ENCODE measurements around the gene NACC2. TPM values are rescaled to one million over a fixed set of nuclear protein-coding genes. Genes with fewer than 3 reads are reported as not detected.

The NACC2 gene
- total and polyA plus RNA-seq, 9 of the 15 experiments (the other 6 are each of a cell fraction or from before 2014, with no cell fraction given), result 0.70 to 25.1 (median 5.6) TPM

- TF ChIP-seq PTTG1 (tag; IDR thresholded peaks at IDR 0.05; ENCODE audit: low read depth) (no peak), TFE3 (CRISPR knock-in tag; IDR thresholded peaks at IDR 0.05) (no peak), ZZZ3 (IDR thresholded peaks at IDR 0.05) (no peak), MEF2A (IDR thresholded peaks at IDR 0.05; ENCODE audit: control insufficient read depth, low read depth, low read length) (no peak), ATF3 (IDR thresholded peaks at IDR 0.05) (peak; percentile 86), ATF3 (CRISPR knock-in tag; conservative IDR thresholded peaks at IDR 0.05) (no peak), TOE1 (IDR thresholded peaks at IDR 0.05; ENCODE audit: borderline replicate concordance) (no peak), TOE1 (CRISPR knock-in tag; IDR thresholded peaks at IDR 0.05; ENCODE audit: borderline replicate concordance, low read depth) (no peak), HMGN3 (IDR thresholded peaks at IDR 0.05; ENCODE audit: borderline replicate concordance, extremely low read depth, insufficient read length, low read depth, low read length) (peak; percentile 54), SRSF1 (IDR thresholded peaks at IDR 0.05; ENCODE audit: low read depth, low read length) (no peak), USF2 (CRISPR knock-in tag; IDR thresholded peaks at IDR 0.05) (no peak), PBX2 (CRISPR knock-in tag; IDR thresholded peaks at IDR 0.05; ENCODE audit: low read depth) (0 out of 2 replicates have a peak, but pooled peaks have one; percentile 11), PBX2 (tag; conservative IDR thresholded peaks at IDR 0.05; ENCODE audit: low read depth) (peak; percentile 60; the same call in 1 of the 2 replicates), RBM39 (optimal IDR thresholded peaks at IDR 0.05; ENCODE audit: low read depth, low read length) (no peak), MEF2D (tag; conservative IDR thresholded peaks at IDR 0.05; ENCODE audit: low read depth) (0 out of 2 replicates have a peak, but pooled peaks have one; percentile 17)
- TF ChIP-seq, protein P1, sequence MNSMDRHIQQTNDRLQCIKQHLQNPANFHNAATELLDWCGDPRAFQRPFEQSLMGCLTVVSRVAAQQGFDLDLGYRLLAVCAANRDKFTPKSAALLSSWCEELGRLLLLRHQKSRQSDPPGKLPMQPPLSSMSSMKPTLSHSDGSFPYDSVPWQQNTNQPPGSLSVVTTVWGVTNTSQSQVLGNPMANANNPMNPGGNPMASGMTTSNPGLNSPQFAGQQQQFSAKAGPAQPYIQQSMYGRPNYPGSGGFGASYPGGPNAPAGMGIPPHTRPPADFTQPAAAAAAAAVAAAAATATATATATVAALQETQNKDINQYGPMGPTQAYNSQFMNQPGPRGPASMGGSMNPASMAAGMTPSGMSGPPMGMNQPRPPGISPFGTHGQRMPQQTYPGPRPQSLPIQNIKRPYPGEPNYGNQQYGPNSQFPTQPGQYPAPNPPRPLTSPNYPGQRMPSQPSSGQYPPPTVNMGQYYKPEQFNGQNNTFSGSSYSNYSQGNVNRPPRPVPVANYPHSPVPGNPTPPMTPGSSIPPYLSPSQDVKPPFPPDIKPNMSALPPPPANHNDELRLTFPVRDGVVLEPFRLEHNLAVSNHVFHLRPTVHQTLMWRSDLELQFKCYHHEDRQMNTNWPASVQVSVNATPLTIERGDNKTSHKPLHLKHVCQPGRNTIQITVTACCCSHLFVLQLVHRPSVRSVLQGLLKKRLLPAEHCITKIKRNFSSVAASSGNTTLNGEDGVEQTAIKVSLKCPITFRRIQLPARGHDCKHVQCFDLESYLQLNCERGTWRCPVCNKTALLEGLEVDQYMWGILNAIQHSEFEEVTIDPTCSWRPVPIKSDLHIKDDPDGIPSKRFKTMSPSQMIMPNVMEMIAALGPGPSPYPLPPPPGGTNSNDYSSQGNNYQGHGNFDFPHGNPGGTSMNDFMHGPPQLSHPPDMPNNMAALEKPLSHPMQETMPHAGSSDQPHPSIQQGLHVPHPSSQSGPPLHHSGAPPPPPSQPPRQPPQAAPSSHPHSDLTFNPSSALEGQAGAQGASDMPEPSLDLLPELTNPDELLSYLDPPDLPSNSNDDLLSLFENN (IDR thresholded peaks at IDR 0.05; ENCODE audit: low read depth in 2 of 2, low read length in 2 of 2), result no peak
Measured at GRCh38 chr9:136107953-136108647, 13.0 kb upstream of the NACC2 start (continued).

Measured in K562 (cell line).